Immature natural killer cell (primary cell): ENCODE measurements around the gene FAM53B. TPM values are rescaled to one million over a fixed set of nuclear protein-coding genes. Genes with fewer than 3 reads are reported as not detected.
A peak's percentile ranks its signal among the peaks of the same experiment; 100 is the strongest.

ENCODE experiments used
- DNase-seq, 3 donors: peaks; one replicate each; pipeline ENCODE4 v3.0.0; 2022; ENCODE audit warnings: mixed read lengths in 1 of 3
- H3K27ac Mint-ChIP-seq, 6 donors: one replicate each; pipeline ENCODE4 v1.8.0; 2020; ENCODE audit warnings: mixed read lengths in 6 of 6, mild to moderate bottlenecking in 5 of 6, inconsistent platforms in 4 of 6, moderate library complexity in 3 of 6
- H3K27me3 Mint-ChIP-seq, 3 donors: one replicate each; pipeline ENCODE4 v1.8.0; 2020 to 2021; ENCODE audit warnings: low read depth in 3 of 3, mild to moderate bottlenecking in 3 of 3, mixed read lengths in 3 of 3, moderate library complexity in 3 of 3, inconsistent platforms in 1 of 3
- H3K36me3 Mint-ChIP-seq, 3 donors: one replicate each; pipeline ENCODE4 v1.8.0; 2020; ENCODE audit warnings: mixed read lengths in 3 of 3, inconsistent platforms in 2 of 3, mild to moderate bottlenecking in 2 of 3
- H3K4me1 Mint-ChIP-seq, 2 donors: one replicate each; pipeline ENCODE4 v1.8.0; 2020; ENCODE audit warnings: inconsistent platforms in 2 of 2, mild to moderate bottlenecking in 2 of 2, mixed read lengths in 2 of 2, moderate library complexity in 1 of 2
- H3K4me3 Mint-ChIP-seq, 5 donors: one replicate each; pipeline ENCODE4 v1.8.0; 2020; ENCODE audit warnings: mild to moderate bottlenecking in 5 of 5, mixed read lengths in 5 of 5, inconsistent platforms in 3 of 5, moderate library complexity in 3 of 5
- H3K9me3 Mint-ChIP-seq, 6 donors: one replicate each; pipeline ENCODE4 v1.8.0; 2020; ENCODE audit warnings: mild to moderate bottlenecking in 6 of 6, mixed read lengths in 6 of 6, inconsistent platforms in 4 of 6, moderate library complexity in 3 of 6
- polyA plus RNA-seq, 3 donors: library from polyadenylated mRNA; unstranded; fragments of 300-500 nt; fragmentation: Illumina TruSeq; gene quantifications; one replicate each; pipeline ENCODE4 v1.2.3, GENCODE V29; 2021

FAM53B gene
- polyA plus RNA-seq, 3 donors from 2014 or later, result 12.1 to 62.1 (median 23.8) TPM

GRCh38 chr10:124739119-124739921 is 4.9 kb downstream of the FAM53B start:
- Mint-ChIP-seq H3K4me3 (peak overlapping the region; percentile 93 to 99 (median 96)), H3K36me3 (peaks cover 0 to 3% (median 0%) of the 10 kb centered on the region in 3 donors), H3K27ac (peak overlapping the region; percentile 95 to 99 (median 96)), H3K4me1 (peaks cover 85 to 86% of the 10 kb centered on the region in 2 donors), H3K9me3 (no peaks in the 10 kb centered on the region), H3K27me3 (peaks cover 16 to 33% (median 32%) of the 10 kb centered on the region in 3 donors)
- DNase-seq, result no peak

- no peak for DNase-seq
- Mint-ChIP-seq H3K4me1 (peaks cover 94 to 95% of the 10 kb centered on the region in 2 donors), H3K4me3 (peak overlapping the region; percentile 4 to 99 (median 95)), H3K9me3 (no peaks in the 10 kb centered on the region), H3K27me3 (peaks cover 14 to 37% (median 33%) of the 10 kb centered on the region in 3 donors), H3K36me3 (peaks cover 0 to 9% (median 4%) of the 10 kb centered on the region in 3 donors), H3K27ac (peak overlapping the region; percentile 95 to 99 (median 96))
Observed at GRCh38 chr10:124738441-124738840, 5.7 kb downstream of the FAM53B start.

DNA sequence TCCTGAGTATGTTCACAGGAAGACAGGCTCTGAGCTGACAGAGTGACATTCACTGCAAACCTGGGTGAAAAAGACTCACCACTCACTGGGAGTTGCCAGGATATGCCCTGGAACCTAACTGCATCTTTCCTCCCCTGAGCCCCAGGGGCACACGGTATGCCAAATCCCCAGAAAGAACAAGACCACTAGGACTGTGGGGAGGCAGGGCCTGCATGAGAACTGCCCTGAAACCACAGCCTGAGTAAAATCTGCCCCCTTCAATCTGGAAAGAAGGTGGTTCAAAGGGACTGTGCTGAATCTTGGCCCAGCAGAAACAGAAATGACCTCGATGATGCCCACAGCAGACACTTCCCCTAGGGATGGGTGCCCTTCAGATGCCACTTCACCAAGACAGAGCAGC is 6.5 kb downstream of the FAM53B start:
- H3K9me3 Mint-ChIP-seq, result no peaks in the 10 kb centered on the region
- peaks cover 100% of the 10 kb centered on the region in 2 donors for H3K4me1 Mint-ChIP-seq
- H3K36me3 Mint-ChIP-seq, result peaks cover 4 to 12% (median 8%) of the 10 kb centered on the region in 3 donors
- H3K4me3 Mint-ChIP-seq, result peak overlapping the region; percentile 1 to 93 (median 23)
- H3K27ac Mint-ChIP-seq, result peak overlapping the region; percentile 95 to 99 (median 96)
- DNase-seq, result no peak
- peaks cover 11 to 34% (median 34%) of the 10 kb centered on the region in 3 donors for H3K27me3 Mint-ChIP-seq

DNA sequence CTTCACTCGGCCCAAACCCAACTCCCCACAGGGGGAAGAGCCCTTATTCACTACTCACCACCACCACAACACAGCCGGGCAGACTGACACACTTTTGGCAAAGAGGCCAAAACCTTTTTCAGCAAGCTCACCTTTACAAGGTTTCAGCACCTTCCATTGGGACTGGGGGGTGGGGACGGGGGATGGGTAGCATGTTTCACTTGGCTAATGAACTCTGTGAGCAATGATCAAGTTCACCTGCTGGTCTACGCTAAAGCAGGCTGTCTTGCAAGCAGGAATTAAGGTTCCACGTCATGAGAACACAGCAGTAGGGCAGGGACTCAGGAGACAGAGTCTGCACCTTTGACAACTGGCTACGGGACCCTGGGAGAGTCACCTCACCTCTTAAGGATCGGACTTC is 7.0 kb downstream of the FAM53B start:
- peaks cover 8 to 32% (median 30%) of the 10 kb centered on the region in 3 donors for H3K27me3 Mint-ChIP-seq
- peak overlapping the region; percentile 36 to 93 (median 72) for H3K4me3 Mint-ChIP-seq
- peaks cover 99 to 100% of the 10 kb centered on the region in 2 donors for H3K4me1 Mint-ChIP-seq
- H3K27ac Mint-ChIP-seq, result peak overlapping the region; percentile 95 to 99 (median 96)
- no peaks in the 10 kb centered on the region for H3K9me3 Mint-ChIP-seq
- DNase-seq, result no peak
- peaks cover 5 to 14% (median 9%) of the 10 kb centered on the region in 3 donors for H3K36me3 Mint-ChIP-seq

GRCh38 chr10:124736491-124737136 is 7.6 kb downstream of the FAM53B start:
- Mint-ChIP-seq H3K36me3 (peaks cover 5 to 14% (median 9%) of the 10 kb centered on the region in 3 donors), H3K27ac (peak overlapping the region; percentile 70 to 99 (median 96)), H3K9me3 (no peaks in the 10 kb centered on the region), H3K27me3 (peaks cover 10 to 32% (median 27%) of the 10 kb centered on the region in 3 donors), H3K4me1 (peaks cover 98 to 100% of the 10 kb centered on the region in 2 donors), H3K4me3 (peak overlapping the region; percentile 36 to 93 (median 72))
- no peak for DNase-seq

GRCh38 chr10:124735491-124736286 is 8.5 kb downstream of the FAM53B start:
- Mint-ChIP-seq H3K36me3 (peaks cover 5 to 14% (median 9%) of the 10 kb centered on the region in 3 donors), H3K27me3 (peaks cover 6 to 29% (median 24%) of the 10 kb centered on the region in 3 donors), H3K4me3 (peak overlapping the region; percentile 16 to 72 (median 71)), H3K27ac (peak overlapping the region; percentile 84 to 99 (median 96)), H3K4me1 (peaks cover 97 to 100% of the 10 kb centered on the region in 2 donors), H3K9me3 (no peaks in the 10 kb centered on the region)
- no peak for DNase-seq

DNA sequence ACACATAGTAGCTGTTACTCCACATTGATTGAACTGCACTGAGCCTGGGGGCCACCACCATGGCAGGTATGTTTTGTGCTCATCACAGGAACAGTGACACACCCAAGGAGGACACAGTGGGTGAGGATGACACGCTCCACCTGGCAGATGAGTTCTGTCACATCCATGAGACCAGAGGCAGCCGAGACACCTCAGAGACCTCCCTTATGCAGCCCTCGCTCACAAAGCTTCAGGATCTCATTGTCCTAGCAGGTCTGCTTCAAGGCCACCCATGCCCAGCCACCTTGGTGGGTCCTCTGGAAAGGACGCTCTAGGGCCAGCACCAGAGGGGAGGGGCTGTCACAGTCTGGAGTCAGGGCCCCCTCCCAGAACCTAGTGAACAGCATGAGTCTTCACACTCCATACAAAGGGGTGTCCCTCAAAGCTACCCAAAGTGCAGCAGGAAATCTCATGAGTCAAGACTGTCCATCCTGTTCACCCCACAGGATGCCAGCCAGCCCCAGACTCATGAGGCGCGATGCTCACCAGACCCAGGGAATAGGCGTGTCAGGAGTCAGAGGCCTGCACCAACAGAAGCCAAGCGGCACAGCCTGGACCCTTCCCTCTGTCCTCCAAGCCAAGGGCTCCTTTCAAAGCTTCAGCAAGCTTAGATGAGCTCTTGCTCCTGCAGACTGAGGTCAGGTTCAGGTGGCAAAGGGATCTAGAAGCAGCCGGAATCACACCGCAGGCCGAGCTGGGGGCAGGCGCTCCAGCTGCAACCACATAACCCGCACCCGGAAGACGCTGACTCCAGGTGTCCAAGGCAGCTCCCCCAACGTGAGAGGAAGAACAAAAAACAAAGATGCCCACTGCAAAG is 9.6 kb downstream of the FAM53B start:
- H3K4me1 Mint-ChIP-seq, result peaks cover 97 to 100% of the 10 kb centered on the region in 2 donors
- peaks cover 4 to 37% (median 26%) of the 10 kb centered on the region in 3 donors for H3K27me3 Mint-ChIP-seq

DNA sequence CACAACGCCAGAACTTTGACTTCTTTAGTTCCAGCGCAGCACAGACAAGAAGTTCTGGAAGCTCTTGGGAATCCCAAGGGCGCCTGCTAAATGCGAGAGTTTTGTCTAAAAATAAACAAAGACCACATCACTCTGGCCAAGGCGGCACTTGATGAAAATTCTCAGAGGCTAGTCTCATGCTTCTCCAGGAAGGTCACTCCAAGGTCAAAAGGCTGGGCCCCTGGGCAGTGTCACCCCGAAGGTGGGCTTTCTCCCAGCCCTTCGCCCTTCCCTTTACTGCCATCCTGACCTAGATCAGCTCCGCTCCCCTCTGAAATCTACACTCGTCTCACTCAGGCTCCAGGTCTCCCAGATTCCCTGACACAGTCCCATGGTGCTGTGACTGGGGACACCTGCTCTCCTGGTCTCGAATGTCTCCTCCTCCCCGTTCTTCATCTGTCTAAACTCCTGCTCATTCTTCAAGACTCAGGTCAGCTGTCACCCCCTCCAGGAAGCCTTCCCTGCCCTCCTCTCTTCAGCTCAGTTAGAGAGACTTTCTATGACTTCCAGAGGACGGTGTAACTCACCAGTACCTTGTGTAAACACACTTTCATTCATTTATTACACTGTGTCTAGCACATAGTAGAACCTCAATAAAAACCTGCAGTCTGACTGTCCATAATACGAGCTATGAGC is 10.5 kb downstream of the FAM53B start:
- Mint-ChIP-seq H3K4me3 (peak overlapping the region; percentile 61 to 71 (median 64)), H3K36me3 (peaks cover 5 to 16% (median 15%) of the 10 kb centered on the region in 3 donors), H3K27me3 (peaks cover 2 to 39% (median 26%) of the 10 kb centered on the region in 3 donors), H3K27ac (peak overlapping the region; percentile 85 to 99 (median 96)), H3K9me3 (no peaks in the 10 kb centered on the region), H3K4me1 (peaks cover 97 to 100% of the 10 kb centered on the region in 2 donors)
- DNase-seq, result no peak

More for the DNA sequence above, 9.6 kb downstream of the FAM53B start:
- peak overlapping the region; percentile 40 to 71 (median 61) for H3K4me3 Mint-ChIP-seq
- H3K36me3 Mint-ChIP-seq, result peaks cover 5 to 16% (median 15%) of the 10 kb centered on the region in 3 donors
- peak in 1 of 3 donors; percentile 45 for DNase-seq
- H3K27ac Mint-ChIP-seq, result peak overlapping the region; percentile 85 to 99 (median 96)
- H3K9me3 Mint-ChIP-seq, result no peaks in the 10 kb centered on the region

DNA sequence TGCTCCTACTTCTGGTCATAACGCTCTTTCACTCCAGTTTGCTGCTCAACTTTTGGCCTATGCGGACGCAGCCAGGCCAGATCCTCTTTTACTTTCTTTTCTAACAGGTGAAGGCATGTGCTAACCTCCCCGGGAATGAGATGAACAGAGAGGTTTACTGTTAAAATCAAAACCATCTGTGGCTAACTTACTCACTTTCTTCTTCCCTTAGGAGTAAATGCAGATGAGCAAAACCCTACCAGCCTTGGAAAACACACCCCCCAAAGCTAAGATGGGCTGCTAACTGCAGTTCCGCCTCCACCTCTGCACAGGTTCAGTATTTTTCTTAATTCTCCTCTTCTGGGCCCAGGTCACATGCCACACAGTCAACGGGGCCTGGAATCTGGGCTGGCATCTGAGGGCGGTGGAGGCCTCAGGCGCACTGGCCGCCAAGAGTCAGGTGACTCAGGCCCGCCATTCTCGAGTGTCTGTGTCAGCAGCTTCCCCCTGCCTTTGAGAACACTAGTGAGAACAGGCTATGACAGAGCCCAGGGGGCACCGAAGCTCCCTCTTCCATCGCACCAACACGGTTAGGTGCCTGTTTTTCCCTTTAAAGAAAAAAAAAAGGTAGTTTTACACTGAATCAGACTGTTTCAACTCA is 11.1 kb downstream of the FAM53B start:
- no peaks in the 10 kb centered on the region for H3K9me3 Mint-ChIP-seq
- peak overlapping the region; percentile 16 to 71 (median 61) for H3K4me3 Mint-ChIP-seq
- DNase-seq, result peak in 1 of 3 donors; percentile 42
- peaks cover 5 to 20% (median 15%) of the 10 kb centered on the region in 3 donors for H3K36me3 Mint-ChIP-seq
- peaks cover 97 to 100% of the 10 kb centered on the region in 2 donors for H3K4me1 Mint-ChIP-seq
- peak overlapping the region; percentile 77 to 99 (median 96) for H3K27ac Mint-ChIP-seq
- H3K27me3 Mint-ChIP-seq, result peaks cover 4 to 35% (median 20%) of the 10 kb centered on the region in 3 donors

DNA sequence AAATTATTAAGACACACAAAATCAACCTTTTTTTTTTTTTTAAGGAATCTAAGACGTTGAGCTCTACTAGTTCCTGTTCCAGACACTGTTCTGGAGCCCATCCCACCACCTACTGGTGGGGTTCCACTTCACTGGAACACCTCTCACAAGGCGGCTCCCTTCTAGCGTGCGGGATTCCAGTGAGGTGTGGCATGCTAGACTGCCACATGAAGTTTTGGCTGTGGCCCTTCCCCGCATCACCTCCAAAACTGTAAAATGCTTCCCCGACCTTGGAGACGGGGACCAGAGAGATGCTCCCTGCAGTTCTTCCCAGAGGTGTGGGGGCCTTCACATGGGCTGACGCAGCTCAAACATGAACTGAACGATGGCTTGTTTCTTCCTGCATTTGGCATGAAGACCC is 12.6 kb downstream of the FAM53B start:
- H3K36me3 Mint-ChIP-seq, result peaks cover 5 to 20% (median 15%) of the 10 kb centered on the region in 3 donors
- DNase-seq, result no peak
- H3K9me3 Mint-ChIP-seq, result no peaks in the 10 kb centered on the region
- peak overlapping the region; percentile 76 to 99 (median 86) for H3K27ac Mint-ChIP-seq
- peak overlapping the region in 1 of 5 donors; percentile 61 for H3K4me3 Mint-ChIP-seq
- H3K27me3 Mint-ChIP-seq, result peaks cover 4 to 31% (median 19%) of the 10 kb centered on the region in 3 donors
- peaks cover 97 to 100% of the 10 kb centered on the region in 2 donors for H3K4me1 Mint-ChIP-seq

GRCh38 chr10:124730790-124731189 is 13.4 kb downstream of the FAM53B start:
- no peaks in the 10 kb centered on the region for H3K9me3 Mint-ChIP-seq
- H3K4me1 Mint-ChIP-seq, result peaks cover 97 to 100% of the 10 kb centered on the region in 2 donors
- H3K36me3 Mint-ChIP-seq, result peaks cover 5 to 20% (median 15%) of the 10 kb centered on the region in 3 donors
- no peak for DNase-seq
- peaks cover 4 to 33% (median 19%) of the 10 kb centered on the region in 3 donors for H3K27me3 Mint-ChIP-seq
- H3K27ac Mint-ChIP-seq, result peak overlapping the region; percentile 64 to 99 (median 87)
- H3K4me3 Mint-ChIP-seq, result peak overlapping the region in 4 of 5 donors; percentile 28 to 61 (median 44)
